Stimulated activated CD4-positive, alpha-beta T cell treated with anti-CD3 and anti-CD28 coated beads, Interleukin-12 subunit alpha, Interleukin-12 subunit beta, amount 100 ng/mL, for 24 hours (primary cell): ENCODE results near the gene EGFL8.

Experiments
- DNase-seq, 2 experiments: peaks; one replicate each; pipeline ENCODE4 v3.0.0-alpha.2; 2020; ENCODE audit warnings: low read depth in 2 of 2

The EGFL8 gene

DNA sequence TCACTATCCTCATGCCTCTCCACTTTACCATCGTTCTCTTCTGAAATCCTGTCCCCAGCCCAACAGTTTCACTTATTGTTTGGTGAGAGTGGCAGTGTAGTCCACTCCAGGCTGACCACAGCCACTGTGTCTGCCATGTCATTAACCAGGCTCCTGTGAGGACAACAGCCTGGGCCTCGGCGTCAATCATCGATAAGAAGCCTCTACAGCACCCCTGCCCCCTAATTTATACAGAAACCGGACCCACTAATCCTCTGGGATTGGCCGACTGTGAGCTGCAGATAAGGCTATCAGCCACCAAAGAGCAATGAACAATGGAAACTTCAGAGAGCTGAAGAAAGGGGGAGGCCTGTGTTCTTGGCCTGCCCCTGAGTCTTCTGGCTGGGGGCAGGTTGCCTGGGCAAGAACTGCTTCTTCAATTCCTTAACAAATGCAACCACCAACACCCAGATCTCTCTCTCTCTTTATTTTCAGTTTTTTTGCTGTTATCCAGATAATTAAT, 3.4 kb downstream of the EGFL8 start:
- DNase-seq, result no peak

DNA sequence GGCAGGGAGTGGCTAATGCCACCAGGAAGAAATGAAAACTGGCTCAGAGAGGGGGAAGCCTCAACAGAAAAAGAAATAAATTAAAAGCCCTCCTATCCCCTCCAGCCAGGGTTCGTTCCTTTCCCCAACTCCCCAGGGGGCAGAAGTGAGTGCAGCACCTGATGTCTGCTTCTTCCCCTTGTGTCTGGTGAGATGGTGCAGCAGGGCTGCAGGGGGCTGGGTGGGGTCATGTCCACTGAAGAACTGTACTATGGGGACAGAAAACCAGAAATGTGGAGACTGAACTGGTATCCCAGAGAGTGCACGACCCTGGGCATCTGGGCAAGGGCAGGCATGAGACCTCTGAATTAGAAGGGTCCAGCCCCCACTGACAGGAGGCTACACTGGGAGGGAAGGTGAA, 4.0 kb downstream of the EGFL8 start:
- DNase-seq, result no peak

DNA sequence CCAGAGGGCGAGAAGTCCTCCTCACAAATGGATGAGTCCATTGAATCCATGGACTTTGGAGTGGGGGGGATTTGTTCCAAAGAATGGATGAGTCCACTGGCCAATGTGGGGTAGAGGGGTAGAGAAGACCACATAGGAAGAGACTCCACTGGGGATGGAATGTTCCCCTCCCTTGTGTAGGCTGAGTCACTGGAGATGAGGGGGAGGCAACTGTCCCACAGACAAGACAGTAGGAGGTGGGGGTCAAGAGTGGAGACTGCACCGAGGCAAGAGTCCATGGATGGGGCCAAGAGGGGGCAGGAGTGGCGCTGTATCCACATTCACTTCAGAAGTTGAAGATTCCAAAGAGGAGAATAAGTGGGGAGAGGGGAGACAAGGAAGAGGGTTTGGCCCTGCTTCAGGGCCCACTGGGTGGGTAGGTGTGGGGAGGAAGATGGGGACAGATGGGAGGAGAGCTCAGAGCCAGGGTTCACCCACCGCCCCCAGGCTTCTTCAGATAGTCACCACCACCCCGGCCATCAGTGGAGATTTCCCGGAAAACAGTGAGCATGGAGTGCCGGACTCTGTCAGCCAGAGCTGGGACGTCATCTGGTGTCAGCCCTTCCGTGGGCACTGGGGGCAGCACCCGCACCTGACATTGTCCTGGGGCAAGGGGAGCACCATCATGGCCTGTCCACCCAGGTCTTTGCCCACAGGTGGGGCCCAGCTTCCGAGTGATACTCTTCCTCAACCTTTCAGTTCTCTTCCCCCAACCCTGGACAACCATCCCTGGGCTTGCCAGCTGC, 4.6 kb downstream of the EGFL8 start:
- DNase-seq, result no peak

DNA sequence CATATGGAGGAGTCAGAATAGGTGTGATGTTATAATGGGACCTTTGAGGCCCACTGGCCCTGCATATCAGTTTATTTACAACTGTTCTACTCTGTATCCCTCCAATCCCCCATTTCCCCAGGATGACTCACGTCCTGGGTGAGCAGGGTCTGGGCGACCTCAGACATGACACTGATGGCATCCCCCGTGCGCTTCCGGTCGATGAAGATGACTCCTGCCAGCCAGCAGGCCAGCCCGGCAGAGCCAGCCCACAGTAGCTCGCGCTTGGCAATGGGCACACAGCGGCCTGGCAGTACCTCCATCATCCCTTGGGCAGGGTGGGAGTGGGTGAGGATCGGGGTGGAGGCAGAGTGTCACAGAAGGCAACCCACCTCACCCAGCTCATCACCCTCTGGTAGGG, 5.9 kb downstream of the EGFL8 start:
- no peak for DNase-seq

DNA sequence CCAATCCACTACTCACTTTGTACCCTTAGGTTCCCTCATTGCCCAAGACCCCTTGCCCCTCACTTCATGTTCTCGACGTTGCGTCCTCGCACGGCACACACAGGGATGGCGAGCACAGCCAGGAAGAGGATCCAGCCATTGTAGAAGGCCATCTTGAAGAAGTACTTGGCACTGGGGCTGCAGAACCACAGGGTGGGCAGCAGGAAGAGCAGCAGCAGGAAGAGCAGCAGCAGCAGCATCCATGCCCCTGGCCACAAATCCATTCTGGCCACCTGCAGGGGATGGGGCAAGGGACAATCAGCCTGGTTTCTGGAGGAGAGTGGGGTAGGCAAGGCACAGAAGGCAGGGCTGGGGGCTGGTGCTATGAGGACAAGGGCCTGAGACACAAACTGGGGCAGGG, 6.8 kb downstream of the EGFL8 start:
- no peak for DNase-seq

DNA sequence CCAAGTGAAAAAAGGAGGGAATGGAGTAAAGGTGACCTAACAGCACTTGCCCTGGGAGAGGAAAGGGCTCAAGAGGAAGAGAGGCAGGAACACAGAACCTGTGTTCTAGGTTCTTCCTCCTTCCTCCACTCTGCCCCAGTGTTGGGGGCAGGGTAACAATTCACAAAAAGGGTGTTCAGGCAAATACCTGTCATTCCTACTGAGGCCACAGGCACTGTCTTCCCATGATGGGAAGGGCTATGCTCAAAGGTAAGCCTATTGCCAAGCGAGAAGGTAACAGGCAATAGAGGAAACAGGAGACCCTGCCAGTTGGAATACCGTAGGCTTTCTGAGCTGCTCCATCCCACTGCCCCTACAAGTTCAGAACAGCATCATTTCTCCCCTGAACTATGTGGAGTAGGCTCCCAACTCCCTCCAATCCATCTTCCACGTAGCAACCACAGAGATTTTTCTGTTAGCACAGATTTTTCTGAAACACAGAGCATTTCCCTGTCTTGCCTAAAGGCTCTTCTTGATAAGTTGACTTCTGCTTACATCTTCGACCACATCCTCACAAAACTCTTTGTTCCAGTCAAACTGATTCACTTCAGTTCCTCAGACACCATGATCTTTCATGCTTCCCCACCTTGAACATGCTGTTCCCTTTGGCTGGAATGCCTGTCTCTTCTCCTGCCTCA, 8.8 kb downstream of the EGFL8 start:
- no peak for DNase-seq

DNA sequence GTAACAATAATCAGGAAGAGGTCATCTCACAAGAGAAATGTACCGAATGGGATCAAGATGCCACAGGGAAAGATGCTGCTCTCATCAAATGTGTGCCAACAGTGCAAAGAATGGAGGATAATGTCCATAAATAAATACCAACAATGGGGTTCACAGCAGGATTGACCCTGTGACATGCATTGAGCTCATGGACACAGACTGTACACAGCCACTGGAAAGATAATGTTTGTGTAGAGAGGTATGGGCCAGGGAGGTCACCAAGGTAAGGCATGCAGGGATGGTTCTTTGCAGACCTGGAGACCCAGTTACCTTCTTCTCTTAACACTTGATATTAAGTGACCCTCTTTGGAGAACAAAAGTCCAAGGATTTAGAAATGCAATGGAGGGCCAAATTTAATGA, 10.0 kb downstream of the EGFL8 start:
- DNase-seq, result no peak

DNA sequence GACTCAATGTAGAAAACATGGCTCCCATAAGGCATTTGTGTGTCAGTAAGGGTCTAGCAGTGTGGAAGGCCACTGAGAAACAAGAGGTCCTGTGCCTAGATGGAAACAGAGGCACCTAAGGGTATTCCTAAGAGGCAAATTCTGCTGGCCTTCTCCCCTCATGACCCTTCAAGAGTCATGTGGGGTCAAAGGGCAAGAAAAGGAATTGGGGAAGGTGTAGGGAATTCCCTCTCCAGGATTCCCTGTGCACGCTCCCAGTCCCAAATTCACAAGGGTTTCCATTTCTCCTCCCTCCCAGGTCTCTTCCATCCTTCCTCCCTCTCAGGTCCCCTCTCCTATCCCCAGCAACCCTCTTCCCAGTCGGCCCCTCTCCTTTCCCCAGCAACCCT, 10.9 kb downstream of the EGFL8 start:
- no peak for DNase-seq

DNA sequence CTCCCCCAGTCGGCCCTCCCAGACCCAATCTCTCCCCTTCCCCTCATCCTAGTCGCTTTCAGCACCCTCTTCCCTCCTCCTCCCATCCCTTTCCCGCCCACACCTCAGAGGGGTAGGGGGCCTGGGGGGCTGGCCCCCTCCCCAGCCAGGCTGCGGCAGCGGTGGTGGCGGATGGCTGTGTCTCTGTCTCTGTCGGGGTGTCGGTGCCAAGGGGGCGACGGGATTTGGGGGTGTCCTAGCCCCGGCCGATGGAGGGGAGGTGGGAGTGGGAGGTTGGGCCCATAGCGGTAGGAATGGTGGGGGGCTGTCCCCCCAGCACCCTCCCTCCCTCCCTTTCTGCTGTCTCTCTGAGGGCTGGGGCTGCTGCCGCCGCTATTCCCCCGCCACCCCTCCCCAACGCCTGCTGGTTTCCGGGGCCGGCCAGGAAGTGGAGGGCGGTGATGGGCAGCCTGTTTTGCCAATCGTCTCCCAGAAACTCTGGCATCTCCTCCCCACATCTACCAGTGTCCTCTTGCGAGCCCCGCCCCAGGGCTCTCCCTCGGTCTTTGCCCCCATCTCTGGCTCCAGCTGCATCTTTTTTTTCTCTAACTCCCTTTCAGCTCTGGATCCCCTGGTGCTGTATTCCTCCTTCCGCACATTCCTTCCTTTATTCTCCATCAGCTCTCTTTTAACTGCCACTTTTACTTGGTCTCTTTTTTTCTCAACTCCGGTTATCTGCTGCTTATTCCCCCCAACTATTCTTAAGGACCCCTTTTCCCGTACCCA, 11.5 kb downstream of the EGFL8 start, which contains the start of gene AGPAT1:
Gene AGPAT1, minus strand, starts transcription at position 374 of the 765 bp plus-strand sequence. CDS start 4,588 bp downstream, outside the sequence.
- DNase-seq, result peak; percentile 93 to 98

DNA sequence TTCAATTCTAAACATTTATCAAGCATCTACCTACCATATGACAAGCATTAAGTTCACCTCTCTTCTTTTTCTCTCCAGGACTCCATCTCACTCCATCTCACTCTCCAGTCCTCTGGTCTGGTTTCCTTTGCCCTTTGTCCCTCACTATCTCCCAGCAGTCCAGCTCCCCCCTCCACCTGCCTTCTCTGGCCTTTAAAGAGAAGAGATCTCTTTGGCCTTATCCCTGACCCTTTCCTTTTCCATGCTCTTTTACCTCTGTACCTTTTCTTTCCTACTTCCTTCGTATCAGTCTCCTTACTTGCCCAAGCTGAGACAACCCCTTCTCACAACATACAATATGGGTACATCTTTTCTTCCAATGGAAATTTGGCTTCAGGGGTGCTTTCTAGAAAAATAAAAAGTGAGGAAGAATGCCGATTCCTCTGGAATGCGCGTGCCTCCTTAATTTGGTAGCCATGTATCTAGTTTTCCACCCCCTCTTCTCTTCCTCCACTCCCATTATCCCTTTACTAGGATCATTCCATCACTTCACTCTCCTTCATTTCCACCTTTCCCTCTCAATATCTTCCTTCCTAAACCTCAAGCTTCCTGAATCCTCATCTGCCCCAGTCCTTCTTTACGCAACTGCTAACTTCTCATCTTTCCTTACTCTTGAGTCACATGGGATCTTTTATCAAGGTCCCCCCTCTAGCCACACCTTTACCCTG, 12.2 kb downstream of the EGFL8 start:
- DNase-seq, result no peak

DNA sequence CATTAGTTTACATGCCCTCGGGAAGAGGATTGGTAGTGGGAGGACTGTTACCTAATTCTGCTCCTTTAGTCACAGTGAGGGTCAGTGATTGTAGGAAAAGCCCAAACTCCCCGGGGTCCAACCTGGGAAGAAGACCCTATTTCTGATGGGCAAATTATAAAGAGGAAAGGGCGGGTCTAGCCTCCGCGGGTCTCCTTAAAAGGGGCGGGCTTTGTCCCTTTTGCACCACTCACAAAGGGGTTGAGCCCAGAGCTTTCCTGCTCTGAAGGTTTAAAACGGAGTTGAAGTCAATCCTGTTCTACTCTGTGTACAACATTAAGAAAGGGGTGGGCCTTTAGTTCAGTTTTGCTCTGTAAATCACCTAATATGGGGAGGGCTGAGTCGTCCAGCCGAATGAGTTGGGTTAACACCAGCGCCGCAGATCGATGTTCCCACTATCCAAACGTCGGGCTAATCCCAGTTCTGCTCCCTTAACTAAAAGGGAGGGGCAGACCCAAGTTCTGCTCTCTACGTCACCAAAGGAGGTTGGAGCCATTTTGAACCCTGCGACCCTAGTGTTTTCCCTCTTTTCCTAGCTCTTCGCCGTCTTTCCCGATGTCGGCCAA, 12.9 kb downstream of the EGFL8 start:
- no peak for DNase-seq

DNA sequence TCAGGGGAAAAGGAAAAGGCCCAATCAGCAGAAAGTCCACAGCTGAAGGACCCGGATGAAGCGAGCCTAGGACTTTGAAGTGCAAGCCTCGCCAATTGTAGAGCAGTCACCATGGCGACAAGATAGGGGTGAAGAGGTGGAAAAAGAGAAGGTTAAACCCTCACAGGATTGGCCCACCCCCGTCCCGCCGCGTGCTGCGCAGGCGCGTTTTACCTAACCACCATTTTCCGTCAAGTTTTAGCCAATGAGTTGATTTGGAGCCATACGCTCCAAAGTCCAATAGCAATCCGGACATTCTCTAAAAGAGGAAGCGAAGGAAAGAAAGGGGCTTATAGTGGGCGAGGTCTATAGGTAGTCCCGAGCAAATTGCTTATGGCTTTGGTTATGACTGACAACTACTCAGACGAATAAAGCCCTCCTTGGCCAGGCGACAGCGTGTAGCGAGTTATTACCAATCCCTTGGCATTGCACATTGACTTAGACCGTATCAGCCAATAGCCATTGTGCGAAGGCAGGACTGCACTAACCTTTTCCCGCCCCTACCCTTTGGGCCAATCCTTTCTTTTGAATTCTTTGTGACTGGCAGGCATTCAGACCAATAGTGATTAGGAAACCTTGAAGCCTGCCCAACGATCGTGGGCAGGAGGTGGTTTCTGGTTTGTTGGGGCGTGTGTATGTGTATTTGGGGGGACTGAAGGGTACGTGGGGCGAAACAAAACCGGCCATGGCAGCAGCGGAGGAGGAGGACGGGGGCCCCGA, 13.6 kb downstream of the EGFL8 start, which contains the start of gene RNF5:
Gene RNF5, plus strand, starts transcription at position 618 of the 759 bp plus-strand sequence. Its CDS starts 107 bp downstream, at position 725.
- peak; percentile 83 to 85 for DNase-seq

DNA sequence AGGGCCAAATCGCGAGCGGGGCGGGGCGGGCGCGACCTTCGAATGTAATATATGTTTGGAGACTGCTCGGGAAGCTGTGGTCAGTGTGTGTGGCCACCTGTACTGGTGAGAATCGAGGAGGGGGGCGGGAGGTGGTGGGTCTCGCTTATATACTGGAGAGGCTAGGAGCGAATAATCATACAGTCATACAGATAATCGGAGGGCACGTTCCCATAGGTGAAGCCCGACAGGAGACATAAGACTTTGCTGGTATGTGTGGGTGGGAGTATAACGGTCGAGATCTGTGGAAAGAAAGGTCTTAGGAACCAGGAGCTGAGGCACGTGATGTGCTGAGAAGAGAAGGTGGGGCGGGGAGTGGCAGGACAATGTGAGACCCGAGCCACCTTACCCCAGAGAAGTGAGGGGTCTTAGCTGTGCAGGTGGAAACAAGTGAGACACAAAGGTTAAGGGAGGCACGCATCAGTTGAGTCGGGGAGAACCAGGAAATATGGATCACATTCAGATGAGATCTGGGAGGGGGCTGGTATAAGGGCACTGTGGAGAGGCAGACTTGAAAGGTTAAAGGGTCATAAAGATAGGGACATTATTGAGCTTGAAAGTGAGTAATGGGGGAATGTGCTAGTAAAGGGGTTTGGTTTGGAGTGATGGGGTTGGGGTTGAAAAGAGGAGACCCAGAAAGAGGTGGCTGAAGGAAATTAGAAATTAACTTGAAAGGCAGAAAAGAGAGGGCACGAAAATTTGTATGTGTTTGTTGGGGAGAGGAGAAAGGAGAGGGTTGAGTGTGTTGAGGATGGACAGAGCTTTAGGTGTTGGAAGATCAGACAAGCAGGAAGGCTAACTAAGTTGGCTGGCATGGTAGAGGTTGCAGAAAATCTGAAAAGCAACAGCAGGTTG, 14.4 kb downstream of the EGFL8 start:
- DNase-seq, result no peak

DNA sequence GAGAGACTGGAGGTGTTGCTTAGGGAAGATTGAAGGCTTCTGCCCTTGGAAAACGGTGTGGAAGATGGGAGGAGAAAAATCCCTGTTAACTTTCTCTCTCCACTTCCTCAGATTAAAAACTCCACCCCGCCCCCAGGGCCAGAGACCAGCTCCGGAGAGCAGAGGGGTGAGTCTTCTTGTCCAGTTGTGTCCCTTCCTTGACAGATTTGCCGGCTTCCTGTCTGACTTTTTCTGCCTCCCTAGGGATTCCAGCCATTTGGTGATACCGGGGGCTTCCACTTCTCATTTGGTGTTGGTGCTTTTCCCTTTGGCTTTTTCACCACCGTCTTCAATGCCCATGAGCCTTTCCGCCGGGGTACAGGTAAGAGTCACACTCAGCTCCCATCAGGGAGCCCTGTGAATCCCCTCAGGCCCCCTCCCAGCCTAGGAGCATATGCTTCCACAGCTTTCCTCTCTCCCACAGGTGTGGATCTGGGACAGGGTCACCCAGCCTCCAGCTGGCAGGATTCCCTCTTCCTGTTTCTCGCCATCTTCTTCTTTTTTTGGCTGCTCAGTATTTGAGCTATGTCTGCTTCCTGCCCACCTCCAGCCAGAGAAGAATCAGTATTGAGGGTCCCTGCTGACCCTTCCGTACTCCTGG, 15.5 kb downstream of the EGFL8 start:
- no peak for DNase-seq

DNA sequence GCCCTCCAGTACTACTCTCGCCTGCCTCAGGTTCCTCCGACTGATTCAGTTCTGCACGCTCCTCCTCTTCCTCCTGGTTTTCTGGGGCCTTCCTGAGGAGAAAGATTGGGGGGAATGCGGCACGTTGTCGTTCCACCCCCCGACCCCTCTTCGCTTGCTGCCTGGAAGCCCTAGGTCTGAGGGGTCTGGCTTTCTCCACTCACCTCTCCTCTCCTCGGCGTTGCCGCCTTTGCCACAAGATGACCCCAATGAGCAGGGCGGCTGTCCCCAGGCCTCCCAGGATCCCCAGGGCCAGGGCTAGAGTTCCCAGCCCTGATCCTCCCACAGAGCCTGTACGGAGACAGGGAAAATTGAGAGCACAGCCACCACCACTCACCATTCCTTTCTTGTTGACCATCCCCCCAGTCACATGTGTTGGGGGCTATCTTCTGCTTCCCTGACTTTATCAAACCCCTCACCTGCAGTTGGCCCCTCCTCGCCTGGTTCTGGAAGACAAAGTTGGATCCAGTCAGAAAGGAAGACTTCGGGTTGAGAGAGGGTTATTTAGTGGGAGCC, 16.8 kb downstream of the EGFL8 start:
- no peak for DNase-seq

DNA sequence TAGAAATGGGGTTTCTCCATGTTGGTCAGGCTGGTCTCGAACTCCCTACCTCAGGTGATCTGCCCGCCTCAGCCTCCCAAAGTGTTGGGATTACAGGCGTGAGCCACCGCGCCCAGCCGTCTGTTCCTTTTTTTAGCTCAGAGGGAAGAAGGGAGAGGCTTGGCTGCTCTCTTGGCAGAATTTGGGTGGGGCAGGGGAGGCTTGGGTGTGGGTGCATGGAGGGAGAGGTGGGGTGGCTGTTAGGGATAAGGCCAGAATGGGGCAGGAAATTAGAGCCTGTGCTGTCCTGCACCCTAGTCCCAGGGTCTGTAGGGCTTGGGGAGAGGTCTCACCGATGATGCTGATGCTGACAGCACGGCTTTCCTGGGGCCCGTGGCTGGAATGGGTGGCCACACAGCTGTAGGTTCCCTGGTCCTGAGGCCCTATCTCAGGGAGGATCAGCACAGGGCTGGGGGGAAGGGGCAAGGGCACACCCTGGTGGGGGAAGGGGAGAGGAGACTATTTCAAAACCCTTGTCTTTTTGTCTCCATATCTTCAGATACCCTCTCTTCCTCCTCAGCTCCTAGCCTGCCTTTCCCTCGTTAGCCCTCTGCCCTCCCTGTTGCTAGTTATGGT, 17.6 kb downstream of the EGFL8 start:
- DNase-seq, result no peak

DNA sequence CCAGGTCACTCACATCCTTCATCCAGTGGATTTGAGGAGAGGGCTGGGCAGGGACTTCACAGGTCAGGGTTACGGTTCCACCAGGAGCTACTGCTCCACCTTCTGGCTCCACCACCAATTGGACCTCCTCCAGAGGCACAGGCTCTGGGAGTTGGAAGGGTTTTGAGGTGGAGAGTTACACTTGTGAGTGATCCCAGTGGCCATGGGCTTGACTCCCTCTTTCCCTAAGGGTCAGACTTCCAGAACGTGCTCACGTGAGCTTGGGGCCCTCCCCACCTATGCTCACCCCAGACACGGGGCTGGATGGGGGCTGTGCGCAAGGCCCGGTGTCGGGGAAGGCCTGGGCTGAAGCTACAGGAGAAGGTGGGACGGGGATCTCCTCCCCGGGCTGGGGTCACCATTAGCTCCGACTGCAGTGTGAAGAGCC, 18.2 kb downstream of the EGFL8 start:
- DNase-seq, result no peak

DNA sequence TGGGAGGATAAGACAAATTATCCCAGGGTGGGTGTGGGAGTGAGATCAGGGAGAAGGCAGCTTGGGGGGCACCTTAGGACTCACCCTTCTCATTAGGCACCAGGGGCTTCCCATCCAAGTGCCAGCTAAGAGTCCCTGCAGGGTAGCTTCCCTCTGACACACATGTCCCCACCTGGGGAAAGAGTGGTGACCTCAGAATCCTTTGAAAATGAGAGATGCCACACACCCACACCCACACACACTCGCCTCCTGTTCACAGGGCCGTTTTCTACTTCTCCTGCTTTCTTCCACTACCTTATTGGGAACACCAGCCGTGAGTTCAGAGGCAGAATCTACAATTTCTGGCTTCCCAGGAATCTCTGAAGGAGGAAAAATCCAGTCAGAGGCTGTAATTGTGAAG, 18.6 kb downstream of the EGFL8 start:
- DNase-seq, result no peak
